ENCODE measurements around the gene GUF1.
"Not testable (repeated sequence)": the region's sequence is repeated elsewhere in the genome, so short reads cannot be mapped to it uniquely, and the experiment has no call there.

The GUF1 gene

DNA sequence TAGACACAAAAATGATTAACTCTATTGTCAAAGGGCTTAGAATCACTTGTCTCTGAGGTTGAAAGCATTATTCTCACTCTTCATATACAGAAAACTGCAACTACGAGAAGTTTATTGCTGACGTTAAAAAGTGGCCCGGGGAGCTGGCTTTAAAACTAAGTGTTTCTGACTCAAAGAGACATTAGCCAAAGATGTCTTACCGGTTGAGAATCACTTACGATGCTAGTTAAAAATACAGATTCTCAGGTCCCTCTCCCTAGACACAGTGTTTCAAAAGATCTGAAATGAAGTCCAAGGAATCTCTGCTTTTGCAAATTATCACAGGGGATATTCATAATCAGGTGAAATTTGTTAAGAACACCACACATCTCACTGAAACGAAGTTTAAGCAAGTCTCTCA lies 46.9 kb downstream of the GUF1 start:
- DNase-seq (ENCODE audit: low read depth) = peak; percentile 10
- H3K4me3 ChIP-seq (ENCODE audit: low read depth, low read length) = peak overlapping the region; percentile 93
- TF ChIP-seq, protein P1, sequence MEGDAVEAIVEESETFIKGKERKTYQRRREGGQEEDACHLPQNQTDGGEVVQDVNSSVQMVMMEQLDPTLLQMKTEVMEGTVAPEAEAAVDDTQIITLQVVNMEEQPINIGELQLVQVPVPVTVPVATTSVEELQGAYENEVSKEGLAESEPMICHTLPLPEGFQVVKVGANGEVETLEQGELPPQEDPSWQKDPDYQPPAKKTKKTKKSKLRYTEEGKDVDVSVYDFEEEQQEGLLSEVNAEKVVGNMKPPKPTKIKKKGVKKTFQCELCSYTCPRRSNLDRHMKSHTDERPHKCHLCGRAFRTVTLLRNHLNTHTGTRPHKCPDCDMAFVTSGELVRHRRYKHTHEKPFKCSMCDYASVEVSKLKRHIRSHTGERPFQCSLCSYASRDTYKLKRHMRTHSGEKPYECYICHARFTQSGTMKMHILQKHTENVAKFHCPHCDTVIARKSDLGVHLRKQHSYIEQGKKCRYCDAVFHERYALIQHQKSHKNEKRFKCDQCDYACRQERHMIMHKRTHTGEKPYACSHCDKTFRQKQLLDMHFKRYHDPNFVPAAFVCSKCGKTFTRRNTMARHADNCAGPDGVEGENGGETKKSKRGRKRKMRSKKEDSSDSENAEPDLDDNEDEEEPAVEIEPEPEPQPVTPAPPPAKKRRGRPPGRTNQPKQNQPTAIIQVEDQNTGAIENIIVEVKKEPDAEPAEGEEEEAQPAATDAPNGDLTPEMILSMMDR (IDR thresholded peaks at IDR 0.05; ENCODE audit: insufficient read depth, low read depth, low read length, missing control alignments) = no peak

DNA sequence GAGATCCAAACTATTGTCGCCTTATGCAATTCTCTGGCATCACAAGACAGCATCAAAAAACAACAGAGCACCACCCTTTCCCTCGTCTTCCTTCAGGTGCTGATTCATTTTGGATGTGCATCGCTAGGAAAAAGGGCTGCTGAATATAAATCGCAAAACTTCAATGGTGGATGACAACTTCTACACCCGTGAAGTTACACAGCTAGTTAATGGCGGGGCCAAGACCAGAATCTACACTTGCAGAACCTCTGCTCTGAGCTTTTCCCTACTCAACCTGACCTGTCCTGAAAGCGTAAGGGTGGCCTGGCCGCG lies 47.5 kb downstream of the GUF1 start:
- DNase-seq (ENCODE audit: low read depth) = peak; percentile 41
- H3K4me3 ChIP-seq (ENCODE audit: low read depth, low read length) = peak overlapping the region; percentile 93
- TF ChIP-seq, protein P1 (IDR thresholded peaks at IDR 0.05; ENCODE audit: insufficient read depth, low read depth, low read length, missing control alignments) = no peak

DNA sequence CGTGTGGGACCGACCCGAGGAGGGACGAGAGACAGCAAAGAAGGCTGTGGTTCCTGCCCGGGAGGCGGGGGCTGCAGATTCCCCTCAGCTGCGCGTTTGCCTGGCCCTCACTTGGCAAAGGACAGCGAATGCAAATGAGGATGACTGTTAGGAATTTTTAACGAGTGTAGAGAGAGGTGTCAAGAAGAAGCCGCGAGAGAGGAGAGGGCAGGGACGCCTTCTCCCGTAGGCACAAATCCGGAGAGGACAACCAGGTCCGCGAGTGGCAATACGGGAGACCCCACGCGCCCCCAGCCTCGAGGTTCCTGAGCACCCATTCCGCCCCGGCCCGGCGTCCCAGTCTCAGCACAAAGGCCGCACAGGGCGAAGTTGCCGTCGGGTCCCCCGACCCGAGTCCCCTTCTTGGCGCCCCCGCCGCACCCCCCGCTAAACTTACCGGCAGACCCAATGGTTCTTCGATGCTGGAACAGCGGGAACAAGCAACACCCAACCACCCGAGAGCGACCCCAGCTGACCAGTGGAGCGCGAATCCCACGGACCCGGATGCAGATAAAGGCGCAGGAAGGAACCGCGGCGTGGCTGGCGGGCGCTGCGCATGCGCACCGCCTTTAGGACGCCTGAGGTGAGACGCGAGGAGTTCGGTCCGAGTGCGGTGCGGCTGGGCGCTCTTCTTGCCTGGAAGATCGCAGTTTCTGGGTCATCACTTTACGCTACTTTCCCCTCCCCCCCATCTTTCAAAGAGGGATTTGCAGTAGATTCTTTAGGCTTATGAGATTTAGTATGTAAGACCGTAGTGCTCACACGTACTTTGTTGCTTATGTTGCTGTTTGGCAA lies 48.0 kb downstream of the GUF1 start, which contains the start of gene GNPDA2:
Gene GNPDA2 (minus strand): TSS at position 519 of the 834 bp plus-strand sequence. CDS start 4,349 bp downstream, outside the sequence.
- TF ChIP-seq, protein P1 (IDR thresholded peaks at IDR 0.05; ENCODE audit: insufficient read depth, low read depth, low read length, missing control alignments) = peak; percentile 13
- peak; percentile 92 for DNase-seq (ENCODE audit: low read depth)
- peak within 1 kb of the TSS; percentile 93 for H3K4me3 ChIP-seq (ENCODE audit: low read depth, low read length)

DNA sequence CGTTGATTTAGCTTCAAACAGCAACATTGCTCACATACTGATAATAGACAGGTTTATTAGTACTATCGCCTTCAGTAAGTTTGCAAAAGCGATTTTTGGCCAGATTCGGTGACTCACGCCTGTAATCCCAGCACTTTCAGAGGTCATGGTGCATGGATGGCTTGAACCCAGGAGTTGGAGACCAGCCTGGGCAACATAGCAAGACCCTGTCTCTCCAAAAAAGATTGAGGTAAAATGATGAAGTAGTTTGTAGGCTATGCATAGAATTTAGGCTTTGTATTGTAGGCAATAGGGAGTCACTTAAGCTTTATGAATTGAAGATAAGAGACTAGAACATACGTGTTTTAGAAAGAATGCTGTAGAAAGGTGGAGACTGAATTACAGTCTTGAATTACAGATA lies 49.3 kb downstream of the GUF1 start:
- DNase-seq (ENCODE audit: low read depth) = no peak
- TF ChIP-seq, protein P1 (IDR thresholded peaks at IDR 0.05; ENCODE audit: insufficient read depth, low read depth, low read length, missing control alignments) = no peak
- no peak overlapping the region for H3K4me3 ChIP-seq (ENCODE audit: low read depth, low read length)

DNA sequence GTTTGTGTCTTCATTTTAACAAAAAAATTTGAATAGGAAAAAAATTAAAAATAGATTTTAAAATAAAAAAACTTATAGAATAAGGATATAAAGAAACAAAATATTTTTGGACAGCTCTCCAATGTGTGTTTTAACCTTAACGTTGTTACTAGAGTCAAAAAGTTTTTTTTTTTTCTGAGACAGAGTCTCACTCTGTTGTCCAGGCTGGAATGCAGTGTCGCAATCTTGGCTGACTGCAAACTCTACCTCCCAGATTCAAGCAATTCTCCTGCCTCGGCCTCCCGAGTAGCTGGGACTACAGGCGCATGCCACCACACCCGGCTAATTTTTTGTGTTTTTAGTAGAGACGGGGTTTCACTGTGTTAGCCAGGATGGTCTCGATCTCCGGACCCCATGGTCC lies 50.5 kb downstream of the GUF1 start:
- DNase-seq (ENCODE audit: low read depth); H3K4me3 ChIP-seq (ENCODE audit: low read depth, low read length): not testable (repeated sequence)

DNA sequence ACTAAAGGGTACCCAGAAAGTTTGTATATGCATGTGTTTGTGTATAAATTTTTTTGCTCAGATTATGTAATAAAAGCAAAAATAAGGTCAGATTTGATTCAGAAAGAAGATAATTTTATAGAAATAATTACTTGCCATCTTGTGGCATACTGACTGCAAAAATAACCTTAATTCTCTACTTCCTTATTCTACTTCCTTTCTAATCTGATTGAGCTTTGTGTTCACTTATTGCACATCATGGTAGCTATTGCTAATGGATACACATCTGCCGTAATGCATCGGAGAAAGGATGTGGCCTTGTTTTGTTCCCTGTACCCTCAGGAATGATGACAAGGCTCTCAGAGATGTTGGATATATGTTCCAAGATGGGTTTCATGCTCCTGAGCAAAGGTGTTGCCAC lies 58.7 kb downstream of the GUF1 start:
- H3K4me3 ChIP-seq (ENCODE audit: low read depth, low read length) = no peak overlapping the region
- TF ChIP-seq, protein P1 (IDR thresholded peaks at IDR 0.05; ENCODE audit: insufficient read depth, low read depth, low read length, missing control alignments) = no peak
- DNase-seq (ENCODE audit: low read depth) = no peak

DNA sequence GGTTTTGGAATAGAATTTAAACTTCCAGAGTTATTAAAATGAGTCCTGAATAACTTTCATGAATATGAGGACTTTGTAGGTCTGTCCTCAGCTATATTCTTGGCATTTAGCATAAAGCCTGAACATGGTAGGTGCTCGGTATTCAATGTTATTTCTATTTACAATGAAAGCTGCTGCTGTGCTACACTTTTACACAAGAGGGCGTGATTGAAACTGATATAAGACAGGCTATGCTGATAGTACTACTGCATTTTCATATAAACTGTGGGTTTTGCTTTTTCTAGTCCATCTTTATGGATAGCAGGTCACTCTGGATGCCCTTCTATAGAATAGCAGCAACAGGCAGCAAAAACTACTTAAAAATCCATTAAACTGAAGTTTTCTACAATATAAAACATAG lies 60.4 kb downstream of the GUF1 start:
- DNase-seq (ENCODE audit: low read depth) = peak; percentile 21
- no peak overlapping the region for H3K4me3 ChIP-seq (ENCODE audit: low read depth, low read length)

More for the DNA sequence above, 60.4 kb downstream of the GUF1 start:
- TF ChIP-seq, protein P1 (IDR thresholded peaks at IDR 0.05; ENCODE audit: insufficient read depth, low read depth, low read length, missing control alignments) = peak; percentile 52
